Measurements from ENCODE around the gene LSM14A.
A peak's percentile ranks its signal among the peaks of the same experiment; 100 is the strongest.
"Not testable (repeated sequence)": the region's sequence is repeated elsewhere in the genome, so short reads cannot be mapped to it uniquely, and the experiment has no call there.

The LSM14A gene

DNA sequence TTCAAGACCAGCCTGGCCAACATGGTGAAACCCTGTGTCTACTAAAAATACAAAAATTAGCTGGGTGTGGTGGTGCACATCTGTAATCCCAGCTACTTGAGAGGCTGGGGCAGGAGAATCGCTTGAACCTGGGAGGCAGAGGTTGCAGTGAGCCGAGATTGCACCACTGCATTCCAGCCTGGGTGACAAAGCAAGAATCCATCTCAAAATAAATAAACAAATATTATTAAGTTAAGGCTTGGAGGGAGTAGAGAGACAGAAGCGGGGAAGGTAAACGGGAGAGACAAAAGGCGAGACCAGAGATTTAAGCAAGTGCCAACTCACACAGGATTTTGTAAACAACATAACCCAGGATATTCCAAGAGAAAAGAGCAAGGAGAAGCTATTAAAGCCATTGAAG, 12.8 kb upstream of the LSM14A start:
- DNase-seq, result not testable (repeated sequence)

DNA sequence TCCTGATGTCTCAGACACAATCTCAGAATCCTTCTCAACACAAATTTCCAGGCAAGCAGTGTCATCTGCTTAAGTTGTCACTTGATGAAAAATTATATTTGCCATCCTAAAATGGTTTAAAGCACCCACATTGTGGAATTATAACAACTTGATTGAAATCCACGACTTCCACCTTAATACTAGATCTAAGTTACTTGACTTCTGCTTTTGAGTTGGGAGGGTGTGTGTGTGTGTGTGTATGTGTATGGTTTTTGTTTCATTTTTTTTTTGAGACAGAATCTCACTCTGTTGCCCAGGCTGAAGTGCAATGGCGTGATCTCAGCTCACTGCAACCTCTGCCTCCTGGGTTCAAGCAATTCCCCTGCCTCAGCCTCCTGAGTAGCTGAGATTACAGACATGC, 10.4 kb upstream of the LSM14A start:
- DNase-seq, result not testable (repeated sequence)

DNA sequence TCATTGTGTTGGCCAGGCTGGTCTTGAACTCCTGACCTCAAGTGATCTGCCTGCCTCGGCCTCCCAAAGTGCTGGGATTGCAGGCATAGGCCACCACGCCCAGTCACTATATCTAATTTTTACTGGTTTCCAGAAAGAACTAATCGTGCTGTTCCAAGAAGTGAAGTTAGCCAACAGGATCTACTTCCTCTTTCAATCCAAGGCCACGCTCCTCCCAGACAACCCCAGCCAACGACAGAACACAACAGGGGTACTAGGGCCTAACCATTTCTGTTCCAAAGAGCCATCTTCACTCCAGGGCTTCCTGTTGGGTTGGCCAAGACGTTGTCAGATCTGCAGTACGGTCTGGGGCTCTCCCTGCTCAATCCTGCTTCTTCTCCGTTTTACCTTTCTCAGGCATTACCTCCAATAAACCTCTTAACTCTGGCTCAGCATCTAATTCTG, 7.0 kb upstream of the LSM14A start:
- no peak for DNase-seq

DNA sequence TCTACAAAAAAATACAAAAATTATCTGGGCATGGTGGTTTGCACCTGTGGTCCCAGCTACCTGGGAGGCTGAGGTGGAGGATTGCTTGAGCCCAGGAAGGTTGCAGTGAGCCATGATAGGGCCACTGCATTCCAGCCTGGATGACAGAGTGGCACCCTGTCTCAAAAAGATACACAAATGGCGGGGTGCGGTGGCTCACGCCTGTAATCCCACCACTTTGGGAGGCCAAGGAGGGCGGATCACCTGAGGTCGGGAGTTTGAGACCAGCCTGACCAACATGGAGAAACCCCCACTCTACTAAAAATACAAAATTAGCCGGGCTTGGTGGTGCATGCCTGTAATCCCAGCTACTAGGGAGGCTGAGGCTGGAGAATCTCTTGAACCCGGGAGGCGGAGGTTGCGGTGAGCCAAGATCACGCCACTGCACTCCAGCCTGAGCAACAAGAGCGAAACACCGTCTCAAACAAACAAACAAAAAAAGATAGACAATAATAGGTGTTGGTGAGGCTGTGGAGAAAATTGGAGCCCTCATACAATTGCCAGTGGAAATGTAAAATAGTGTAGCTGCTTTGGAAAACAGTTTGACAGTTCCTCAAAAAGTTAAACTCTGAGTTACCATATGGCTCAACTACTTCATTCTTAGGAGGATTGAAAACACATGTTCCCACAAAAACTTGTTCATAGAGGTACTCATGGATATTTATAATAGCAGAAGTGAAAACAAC, 2.7 kb upstream of the LSM14A start:
- not testable (repeated sequence) for DNase-seq

DNA sequence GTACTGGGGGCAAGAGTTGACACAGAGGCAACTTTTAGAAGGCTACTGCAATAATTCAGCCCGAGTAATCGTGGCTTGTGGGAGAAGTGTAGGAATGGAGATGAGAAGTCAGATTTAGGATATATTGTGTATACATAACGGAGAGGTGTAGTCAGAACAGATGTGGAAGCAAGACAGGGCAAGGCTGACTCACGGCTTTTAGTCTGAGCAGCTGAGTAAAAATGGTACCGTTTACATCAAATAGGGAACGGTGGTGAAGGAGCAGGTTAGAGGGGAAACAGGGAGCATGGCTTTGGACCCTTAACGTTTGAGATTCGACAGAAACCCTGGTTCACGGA, 796 bp upstream of the LSM14A start:
- DNase-seq, result peak; percentile 34

DNA sequence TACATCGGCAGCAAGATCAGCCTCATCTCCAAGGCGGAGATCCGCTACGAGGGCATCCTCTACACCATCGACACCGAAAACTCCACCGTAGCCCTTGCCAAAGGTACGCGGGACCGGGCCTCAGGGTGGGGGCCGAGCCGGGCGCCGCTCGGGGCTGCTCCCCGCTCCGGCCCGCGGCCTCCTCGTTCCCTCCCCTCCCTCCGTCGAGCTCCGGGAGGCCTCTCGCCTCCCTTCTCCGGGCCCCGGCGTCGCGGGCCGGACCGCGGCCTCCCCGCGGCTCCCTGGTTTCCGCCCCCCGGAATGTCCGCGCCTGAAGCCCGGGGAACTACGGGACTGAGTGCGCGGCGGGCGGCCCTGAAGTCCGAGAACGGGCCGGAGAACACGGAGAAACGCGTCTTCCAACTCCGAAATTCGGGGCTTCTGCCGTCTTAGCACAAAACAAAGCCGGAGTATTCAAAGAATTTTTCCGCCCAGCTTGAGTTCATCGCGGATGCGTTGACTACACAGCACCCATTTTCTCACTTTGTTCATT, 423 bp downstream of the LSM14A start:
- no peak for DNase-seq

DNA sequence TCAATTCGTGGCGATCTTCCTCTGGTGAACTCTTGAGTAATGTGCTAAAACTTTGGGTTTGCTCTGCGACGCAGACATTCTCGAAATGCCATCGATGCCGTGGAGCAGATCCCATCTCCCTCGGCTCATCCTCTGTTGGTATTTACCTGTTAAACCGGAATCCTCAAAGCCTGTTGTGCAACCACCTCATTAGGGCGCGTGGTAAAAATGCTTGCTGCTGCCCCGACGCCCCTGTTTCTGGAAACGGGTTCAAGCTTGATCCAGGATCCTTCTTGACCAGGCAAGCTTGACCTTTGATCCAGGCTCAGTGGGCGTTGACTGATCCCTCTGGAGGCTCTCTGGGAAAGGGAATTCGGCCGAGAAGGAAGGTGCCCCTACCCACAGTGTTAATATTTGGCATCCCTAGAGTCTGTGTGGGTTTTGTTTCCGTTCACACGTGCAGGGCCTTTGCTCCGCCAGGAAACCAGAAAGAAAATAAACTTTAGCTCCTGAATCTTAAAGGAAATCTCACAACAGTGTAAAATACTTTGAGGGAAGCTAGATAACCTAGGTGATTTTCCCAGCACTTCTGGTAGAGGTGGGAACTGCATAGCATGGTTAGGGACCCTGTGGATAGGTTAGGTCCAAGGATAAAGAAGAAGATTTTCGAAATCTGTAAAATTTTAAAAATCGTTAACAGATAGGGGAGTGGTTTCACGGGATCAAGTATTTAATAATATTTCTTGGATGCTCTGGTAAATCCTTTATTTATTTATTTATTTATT, 1.1 kb downstream of the LSM14A start:
- no peak for DNase-seq

DNA sequence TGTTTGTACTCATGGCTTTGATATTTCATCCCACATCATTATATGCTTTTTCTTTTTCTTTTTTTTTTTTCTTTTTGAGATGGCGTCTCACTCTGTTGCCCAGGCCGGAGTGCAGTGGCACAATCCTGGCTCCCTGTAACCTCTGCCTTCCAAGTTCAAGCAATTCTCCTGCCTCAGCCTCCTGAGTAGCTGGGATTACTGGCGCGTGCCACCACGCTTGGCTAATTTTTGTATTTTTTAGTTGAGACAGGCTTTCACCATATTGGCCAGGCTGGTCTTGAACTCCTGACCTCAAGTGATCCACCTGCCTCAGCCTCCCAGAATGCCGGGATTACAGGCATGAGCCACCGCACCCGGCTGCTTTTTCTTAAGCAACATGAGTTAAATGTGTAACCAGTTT, 2.9 kb downstream of the LSM14A start:
- not testable (repeated sequence) for DNase-seq

DNA sequence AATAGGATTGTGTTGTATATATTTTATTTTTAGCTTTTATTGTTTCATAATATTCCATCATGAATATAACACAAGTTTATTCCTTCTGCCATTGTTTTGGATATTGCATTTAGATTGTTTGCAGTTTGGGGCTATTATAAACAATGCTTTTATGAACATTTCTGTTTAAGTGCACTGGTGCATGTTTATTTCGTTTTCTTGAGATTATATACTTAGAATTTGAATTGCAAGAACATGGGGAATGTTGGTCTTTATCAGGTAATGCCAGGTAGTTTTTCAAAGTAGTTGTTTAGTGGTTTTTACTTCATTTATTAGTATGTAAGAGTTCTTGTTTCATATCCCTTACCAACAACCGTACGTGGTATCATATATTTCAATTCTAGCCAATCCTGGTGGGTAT, 4.3 kb downstream of the LSM14A start:
- DNase-seq, result no peak

DNA sequence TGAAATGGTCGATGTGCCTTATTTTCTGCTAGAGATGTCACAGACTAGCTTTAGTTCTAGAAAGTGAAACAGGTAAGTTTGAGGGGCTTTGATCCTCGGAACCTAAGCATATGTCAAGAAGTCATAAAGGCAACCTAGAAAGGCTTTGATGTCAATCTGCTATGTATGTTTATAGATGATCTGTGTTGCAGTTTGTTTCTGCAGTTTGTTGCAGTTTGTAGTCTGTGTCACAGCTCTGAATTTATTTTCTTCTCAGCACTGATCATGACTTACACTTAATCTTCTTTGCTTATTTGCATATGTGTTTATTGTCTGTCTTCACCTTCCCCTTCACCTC, 5.9 kb downstream of the LSM14A start:
- no peak for DNase-seq

DNA sequence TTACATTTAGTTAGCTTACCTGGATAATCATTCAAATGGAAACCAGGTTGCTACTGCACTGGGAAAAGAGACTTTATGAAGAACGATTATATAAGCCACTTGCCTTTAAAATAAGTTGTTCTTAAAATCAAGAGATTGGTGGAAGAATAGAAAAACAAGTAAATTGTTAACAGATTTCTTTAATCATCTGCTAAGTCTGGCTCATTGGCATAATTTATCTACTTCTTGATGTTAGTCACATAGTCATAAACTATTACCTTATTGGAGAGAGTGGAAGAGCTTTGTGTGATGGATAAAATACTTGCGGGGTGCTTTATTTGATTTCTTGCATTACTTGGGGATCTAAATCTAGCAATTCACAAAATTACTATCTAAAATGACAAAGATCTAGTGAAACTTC, 6.8 kb downstream of the LSM14A start:
- no peak for DNase-seq

DNA sequence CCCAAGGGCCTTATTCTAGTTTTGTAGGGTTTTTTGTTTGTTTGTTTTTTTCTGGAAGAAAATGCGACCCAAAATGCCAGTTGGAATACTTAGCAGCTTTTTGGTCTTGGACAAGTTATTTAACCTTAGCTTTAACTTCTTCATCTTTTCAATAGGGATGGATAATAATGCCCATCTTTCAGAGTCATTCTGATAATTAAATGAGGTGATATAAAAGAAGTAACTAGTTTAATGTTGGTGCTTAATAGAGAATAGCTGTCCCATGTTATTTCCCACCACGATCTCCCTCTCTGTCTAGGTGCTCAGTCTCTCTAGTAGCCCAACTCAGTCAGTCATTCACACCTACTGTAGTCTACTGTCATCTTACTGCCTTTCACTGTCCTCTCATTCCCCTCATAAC, 8.0 kb downstream of the LSM14A start:
- no peak for DNase-seq

DNA sequence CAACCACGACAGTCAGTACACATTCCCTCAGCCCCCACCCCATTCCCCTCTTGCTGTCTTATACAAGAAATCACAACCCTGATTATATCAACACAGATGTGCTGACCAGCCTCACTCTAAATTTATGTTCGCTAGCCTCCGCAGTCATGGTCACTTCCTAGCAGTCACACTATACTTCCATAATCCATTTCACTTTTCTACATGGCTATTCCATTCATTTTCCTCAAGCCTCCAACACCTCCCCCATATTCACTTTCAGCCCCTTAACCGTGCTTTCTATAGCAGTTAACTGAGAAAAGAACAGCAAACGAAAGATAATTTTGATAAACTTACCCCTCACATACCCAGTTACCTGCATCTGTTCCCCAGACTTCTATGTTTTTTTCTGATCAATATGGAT, 8.4 kb downstream of the LSM14A start:
- DNase-seq, result no peak

DNA sequence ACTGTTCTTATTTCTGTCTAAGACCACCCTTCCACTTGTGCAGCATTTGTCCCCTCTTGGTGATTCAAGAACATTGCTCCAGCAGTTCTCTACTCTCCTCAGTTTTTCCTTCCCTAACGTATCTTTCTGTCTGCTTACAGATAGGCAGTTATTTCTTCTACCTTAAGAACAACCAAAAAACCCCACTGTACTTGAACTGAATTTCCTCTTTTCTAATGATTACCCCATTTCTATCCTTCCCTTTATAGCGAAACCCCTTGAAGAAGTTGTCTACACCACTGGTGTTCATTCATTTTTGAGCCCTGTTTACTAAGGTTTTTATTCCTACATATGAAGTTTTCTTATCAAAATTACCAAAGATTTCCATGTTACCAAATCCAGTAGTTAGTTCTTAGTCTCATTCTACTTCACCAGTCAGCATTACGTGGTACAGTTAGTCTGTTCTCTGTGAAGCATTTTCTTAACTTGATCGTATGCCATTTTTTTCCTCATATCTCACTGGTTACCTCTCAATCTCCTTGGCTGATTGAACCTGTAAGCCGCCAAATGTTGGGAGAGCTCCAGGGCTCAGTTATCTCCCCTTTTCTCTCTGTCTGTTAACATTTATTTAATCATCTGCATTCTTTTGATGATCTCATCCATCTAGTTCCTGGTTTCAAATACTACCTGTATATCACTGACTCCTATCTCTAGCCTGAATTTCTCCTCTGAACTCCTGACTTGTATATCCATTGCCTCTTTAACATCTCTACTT, 9.0 kb downstream of the LSM14A start:
- DNase-seq, result no peak

DNA sequence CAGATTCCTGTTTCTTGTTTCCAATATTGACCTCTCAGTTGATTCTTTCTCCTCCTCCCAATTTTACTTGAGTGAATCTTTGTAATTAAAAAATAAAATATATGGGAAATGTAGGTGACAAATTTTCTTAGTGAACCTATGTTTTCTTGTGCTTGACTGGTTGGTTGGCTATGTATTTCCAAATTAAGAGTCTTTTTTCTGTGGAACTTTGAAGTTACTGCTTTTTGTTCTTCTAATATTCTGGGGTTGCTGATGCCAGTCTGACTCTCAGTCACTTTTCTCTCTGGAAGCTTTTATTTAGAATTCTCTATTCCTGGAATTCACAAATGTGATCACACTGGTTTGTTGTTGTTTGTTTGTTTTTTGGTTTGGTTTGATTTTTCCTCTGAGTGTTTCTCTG, 9.8 kb downstream of the LSM14A start:
- DNase-seq, result no peak

DNA sequence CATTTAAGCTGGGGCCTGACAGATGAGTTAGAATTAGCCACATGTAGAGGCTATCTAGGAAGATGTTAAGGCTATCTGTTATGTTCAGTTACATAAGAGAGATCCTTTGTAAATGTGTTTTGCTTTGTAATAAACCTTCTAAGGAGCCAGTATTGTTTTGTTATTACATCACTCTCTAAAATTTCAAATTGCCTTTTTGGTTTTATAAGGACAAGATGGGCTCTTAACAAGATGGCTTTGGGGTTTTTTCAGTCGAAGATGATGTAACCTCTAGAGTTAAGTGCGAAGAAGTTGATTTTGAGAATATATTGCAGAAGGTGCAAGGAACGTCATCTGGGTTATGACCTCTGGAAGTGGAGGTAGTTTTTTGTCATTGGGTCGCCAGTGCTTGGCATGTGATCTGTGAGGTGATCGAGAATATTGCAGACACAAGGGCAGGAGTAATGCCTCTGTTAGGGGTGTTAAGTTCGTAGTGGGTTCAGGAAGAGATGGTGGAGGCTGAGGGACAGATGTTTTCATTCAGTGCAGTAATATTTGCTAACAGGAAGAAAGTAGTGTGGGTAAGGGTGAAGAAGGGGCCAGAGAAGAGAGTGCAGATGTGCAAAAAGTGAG, 12.7 kb downstream of the LSM14A start:
- no peak for DNase-seq

DNA sequence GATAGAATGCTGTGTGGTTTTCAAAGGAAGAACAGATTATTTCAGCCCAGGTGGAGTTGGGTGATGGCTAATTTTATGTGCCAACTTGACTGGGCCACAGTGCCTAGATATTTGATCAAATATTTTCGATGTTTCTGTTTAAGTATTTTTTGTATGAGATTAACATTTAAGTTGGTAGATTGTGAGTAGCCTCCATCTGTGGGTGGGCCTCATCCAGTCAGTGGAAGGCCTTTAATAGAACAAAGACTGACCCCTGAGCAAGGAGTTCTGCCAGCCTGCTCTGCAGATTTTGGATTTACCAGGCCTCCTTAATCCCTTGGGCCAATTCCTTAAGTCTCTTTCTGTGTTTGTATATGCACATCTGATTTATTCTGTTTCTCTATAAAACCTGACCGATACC, 13.9 kb downstream of the LSM14A start:
- no peak for DNase-seq

DNA sequence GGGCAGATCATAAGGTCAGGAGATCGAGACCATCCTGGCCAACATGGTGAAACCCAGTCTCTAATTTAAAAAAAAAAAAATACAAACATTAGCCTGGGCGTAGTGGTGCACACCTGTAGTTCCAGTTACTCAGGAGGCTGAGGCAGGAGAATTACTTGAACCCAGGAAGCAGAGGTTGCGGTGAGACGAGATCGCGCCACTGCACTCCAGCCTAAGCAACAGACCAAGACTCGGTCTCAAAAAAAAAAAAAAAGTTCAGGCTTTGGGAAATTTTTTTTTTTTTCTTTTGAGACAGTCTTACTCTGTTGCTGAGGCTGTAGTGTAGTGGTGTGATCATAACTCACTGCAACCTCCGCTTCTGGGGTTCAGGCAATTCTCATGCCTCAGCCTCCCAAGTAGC, 14.7 kb downstream of the LSM14A start:
- DNase-seq, result no peak

DNA sequence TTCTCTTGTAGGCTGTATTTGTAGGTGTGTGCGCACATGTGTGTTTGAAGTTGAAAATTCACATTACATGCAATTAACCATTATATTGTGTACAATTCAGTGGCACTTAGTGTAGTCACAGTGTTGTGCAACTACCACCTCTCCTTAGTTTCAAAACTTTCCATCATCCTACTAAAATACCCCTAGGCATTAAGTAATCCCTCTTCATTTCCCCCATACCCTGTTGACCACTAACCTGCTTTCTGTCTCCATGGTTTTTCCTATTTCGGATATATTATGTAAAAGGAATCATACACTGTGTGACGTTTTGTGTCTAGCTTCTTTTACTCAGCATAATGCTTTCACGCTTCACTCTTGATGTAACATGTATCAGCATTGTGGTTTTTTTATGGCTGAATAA, 16.1 kb downstream of the LSM14A start:
- DNase-seq, result no peak

DNA sequence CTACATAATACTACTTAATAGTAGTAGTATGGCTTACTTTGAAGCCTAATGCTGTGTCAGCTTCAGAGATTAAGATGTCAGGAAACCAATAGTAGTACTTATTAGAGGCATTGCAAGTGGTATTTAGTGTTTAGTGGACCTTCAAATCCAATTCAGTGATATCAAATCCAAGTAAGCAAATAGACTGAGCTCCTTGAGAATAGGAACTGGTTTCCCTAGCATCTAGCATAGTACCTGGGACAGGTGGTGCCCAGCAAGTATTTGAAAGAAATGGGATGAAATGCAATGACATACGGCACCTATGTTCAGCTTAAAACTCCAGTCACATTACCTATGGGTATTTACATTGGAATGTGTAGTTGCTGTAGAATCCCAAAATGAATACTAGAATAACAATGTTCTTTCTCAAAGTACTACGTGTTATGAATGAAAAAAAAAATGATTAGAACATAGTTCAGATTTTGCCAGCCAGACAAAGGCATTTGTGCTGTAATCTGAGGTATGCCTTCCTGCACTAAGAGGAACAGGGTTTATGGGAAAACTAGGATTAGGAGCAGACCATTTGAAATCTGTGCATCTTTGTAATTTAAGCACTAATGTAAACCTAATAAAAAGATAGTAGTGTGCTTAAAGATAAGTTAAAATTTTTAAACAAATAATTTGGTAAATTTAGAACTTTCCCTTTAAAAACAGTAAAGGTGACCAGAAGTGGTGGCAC, 17.1 kb downstream of the LSM14A start:
- DNase-seq, result no peak

DNA sequence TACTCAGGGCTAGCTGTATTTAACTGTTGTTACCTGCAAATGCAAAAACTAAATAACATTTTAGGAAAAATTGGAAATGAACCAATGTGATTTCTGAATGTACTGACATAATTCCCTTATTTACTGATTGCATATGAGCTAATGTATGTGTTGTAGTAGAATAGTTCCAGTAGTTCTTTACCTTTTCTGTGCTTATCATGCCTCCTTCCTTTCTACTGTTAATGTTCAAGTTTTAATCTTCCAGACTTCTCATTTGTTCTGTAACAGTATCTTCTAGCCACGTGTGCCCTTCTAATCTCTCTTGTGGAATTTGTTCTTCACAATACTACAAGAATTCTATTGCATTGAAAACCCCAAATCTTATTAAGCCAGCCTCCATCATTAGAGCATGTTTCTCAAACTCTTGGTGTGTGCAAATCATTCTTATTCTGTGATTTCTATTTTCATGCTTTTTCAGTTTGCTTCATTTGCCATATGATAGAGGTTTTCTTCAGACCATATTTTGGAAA, 17.7 kb downstream of the LSM14A start:
- DNase-seq, result no peak

DNA sequence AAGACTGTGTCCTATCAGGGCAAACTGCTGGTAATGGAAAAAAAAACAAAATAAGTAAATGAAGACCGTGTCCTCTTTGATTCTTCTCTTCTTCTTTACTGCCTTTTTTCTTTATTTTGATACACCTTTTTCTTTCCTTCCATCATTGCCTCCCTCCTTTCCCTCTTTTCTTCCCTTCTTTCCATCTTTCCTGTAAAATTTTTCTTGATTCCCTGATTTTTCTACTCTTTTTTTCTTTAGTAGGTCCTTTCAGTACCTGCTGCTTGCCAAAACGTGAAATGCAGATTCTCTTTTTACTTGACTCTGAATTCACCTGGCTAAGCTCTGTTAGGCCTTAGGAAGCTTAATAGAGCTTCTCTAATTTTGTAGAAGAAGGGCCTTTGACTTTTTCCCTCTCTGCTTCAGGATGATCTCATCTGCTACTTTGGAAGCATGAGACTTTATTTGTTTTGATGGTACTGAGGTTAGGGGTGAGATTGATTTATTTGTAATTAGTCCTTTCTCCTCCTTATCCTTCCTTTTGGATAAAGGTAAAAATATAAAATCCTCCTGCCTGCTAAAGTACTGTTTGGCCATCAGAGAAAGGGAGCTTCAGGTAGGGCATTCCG, 19.2 kb downstream of the LSM14A start:
- no peak for DNase-seq
